HepG2 (cell line): Measurements from ENCODE around the gene BIRC2.

Source experiments
- MYC ChIP-seq: sonication (generic); formaldehyde crosslinking; IDR thresholded peaks from 2 replicates; pipeline ENCODE4 v1.9.0; 2021; ENCODE audit warnings: missing genetic modification reagents, borderline replicate concordance
- TF ChIP-seq, protein P1 (sequence below), 2 experiments: sonication (generic) in 1 of 2; formaldehyde crosslinking in 1 of 2; IDR thresholded peaks; 2 replicates each; pipeline versions ENCODE4 v1.5.1 to v1.6.1; 2011 to 2020; ENCODE audit warnings: borderline replicate concordance in 1 of 2, low read depth in 1 of 2, low read length in 1 of 2, mild to moderate bottlenecking in 1 of 2, missing genetic modification reagents in 1 of 2, moderate library complexity in 1 of 2
- TF ChIP-seq, protein P2 (sequence below): sonication (generic); formaldehyde crosslinking; IDR thresholded peaks from 2 replicates; pipeline ENCODE4 v1.5.1; 2020; ENCODE audit warnings: mild to moderate bottlenecking, missing genetic modification reagents, borderline replicate concordance

DNA sequence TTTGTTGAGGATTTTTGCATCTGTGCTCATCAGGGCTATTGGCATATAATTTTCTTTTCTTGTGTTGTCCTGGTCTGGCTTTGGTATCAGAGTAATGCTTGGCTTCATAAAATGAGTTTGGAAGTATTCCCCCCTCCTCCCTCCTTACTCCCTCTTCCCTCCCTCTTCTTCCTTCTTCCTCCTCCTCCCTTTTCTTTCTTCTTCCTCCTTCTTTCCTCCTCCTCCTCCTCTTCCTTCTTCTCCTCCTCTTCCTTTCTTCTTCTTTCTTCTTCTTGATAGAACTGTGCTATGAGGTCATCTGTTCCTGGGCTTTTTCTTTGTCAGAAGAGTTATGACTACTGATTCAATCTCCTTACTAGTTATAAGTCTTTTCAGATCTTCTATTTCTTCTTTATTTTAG is 10.1 kb downstream of the BIRC2 start:
- no peak for TF ChIP-seq MYC (CRISPR knock-in tag)
- TF ChIP-seq, protein P1, sequence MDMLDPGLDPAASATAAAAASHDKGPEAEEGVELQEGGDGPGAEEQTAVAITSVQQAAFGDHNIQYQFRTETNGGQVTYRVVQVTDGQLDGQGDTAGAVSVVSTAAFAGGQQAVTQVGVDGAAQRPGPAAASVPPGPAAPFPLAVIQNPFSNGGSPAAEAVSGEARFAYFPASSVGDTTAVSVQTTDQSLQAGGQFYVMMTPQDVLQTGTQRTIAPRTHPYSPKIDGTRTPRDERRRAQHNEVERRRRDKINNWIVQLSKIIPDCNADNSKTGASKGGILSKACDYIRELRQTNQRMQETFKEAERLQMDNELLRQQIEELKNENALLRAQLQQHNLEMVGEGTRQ (IDR thresholded peaks at IDR 0.05; ENCODE audit: low read depth, low read length) = no peak
- TF ChIP-seq, protein P1 (CRISPR knock-in tag; IDR thresholded peaks at IDR 0.05; ENCODE audit: borderline replicate concordance) = no peak
- TF ChIP-seq, protein P2, sequence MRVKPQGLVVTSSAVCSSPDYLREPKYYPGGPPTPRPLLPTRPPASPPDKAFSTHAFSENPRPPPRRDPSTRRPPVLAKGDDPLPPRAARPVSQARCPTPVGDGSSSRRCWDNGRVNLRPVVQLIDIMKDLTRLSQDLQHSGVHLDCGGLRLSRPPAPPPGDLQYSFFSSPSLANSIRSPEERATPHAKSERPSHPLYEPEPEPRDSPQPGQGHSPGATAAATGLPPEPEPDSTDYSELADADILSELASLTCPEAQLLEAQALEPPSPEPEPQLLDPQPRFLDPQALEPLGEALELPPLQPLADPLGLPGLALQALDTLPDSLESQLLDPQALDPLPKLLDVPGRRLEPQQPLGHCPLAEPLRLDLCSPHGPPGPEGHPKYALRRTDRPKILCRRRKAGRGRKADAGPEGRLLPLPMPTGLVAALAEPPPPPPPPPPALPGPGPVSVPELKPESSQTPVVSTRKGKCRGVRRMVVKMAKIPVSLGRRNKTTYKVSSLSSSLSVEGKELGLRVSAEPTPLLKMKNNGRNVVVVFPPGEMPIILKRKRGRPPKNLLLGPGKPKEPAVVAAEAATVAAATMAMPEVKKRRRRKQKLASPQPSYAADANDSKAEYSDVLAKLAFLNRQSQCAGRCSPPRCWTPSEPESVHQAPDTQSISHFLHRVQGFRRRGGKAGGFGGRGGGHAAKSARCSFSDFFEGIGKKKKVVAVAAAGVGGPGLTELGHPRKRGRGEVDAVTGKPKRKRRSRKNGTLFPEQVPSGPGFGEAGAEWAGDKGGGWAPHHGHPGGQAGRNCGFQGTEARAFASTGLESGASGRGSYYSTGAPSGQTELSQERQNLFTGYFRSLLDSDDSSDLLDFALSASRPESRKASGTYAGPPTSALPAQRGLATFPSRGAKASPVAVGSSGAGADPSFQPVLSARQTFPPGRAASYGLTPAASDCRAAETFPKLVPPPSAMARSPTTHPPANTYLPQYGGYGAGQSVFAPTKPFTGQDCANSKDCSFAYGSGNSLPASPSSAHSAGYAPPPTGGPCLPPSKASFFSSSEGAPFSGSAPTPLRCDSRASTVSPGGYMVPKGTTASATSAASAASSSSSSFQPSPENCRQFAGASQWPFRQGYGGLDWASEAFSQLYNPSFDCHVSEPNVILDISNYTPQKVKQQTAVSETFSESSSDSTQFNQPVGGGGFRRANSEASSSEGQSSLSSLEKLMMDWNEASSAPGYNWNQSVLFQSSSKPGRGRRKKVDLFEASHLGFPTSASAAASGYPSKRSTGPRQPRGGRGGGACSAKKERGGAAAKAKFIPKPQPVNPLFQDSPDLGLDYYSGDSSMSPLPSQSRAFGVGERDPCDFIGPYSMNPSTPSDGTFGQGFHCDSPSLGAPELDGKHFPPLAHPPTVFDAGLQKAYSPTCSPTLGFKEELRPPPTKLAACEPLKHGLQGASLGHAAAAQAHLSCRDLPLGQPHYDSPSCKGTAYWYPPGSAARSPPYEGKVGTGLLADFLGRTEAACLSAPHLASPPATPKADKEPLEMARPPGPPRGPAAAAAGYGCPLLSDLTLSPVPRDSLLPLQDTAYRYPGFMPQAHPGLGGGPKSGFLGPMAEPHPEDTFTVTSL (CRISPR knock-in tag) = no peak
